BE2C (cell line): ENCODE results near the gene SNX13.

Experiments used
- DNase-seq: peaks from one replicate; pipeline ENCODE4 v3.0.0-alpha.2; 2020
- H3K27me3 ChIP-seq: fragments of 250-450 bp; sonication (Bioruptor Pico); 2 replicates; pipeline ENCODE4 v1.5.1; 2020; ENCODE audit warnings: mild to moderate bottlenecking
- H3K36me3 ChIP-seq: fragments of 250-450 bp; sonication (Bioruptor Pico); 2 replicates; pipeline ENCODE4 v1.5.1; 2020; ENCODE audit warnings: mild to moderate bottlenecking
- H3K4me1 ChIP-seq: fragments of 250-450 bp; sonication (Bioruptor Pico); 2 replicates; pipeline ENCODE4 v1.5.1; 2020
- H3K4me3 ChIP-seq: 2 replicates; pipeline ENCODE4 v1.5.1; 2011; ENCODE audit warnings: low read depth, low read length
- H3K9me3 ChIP-seq: fragments of 250-450 bp; sonication (Bioruptor Pico); 2 replicates; pipeline ENCODE4 v1.5.1; 2020
- TF ChIP-seq, protein P1 (sequence below): IDR thresholded peaks from 2 replicates; pipeline ENCODE4 v1.5.1; 2012; ENCODE audit warnings: mild to moderate bottlenecking, low read depth, low read length

The SNX13 gene

GRCh38 chr7:17985473-17986239 is 45.4 kb upstream of the SNX13 start:
- TF ChIP-seq, protein P1, sequence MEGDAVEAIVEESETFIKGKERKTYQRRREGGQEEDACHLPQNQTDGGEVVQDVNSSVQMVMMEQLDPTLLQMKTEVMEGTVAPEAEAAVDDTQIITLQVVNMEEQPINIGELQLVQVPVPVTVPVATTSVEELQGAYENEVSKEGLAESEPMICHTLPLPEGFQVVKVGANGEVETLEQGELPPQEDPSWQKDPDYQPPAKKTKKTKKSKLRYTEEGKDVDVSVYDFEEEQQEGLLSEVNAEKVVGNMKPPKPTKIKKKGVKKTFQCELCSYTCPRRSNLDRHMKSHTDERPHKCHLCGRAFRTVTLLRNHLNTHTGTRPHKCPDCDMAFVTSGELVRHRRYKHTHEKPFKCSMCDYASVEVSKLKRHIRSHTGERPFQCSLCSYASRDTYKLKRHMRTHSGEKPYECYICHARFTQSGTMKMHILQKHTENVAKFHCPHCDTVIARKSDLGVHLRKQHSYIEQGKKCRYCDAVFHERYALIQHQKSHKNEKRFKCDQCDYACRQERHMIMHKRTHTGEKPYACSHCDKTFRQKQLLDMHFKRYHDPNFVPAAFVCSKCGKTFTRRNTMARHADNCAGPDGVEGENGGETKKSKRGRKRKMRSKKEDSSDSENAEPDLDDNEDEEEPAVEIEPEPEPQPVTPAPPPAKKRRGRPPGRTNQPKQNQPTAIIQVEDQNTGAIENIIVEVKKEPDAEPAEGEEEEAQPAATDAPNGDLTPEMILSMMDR = no peak
- Histone ChIP-seq H3K9me3 (no peaks in the 10 kb centered on the region), H3K36me3 (no peaks in the 10 kb centered on the region), H3K4me1 (no peaks in the 10 kb centered on the region), H3K4me3 (no peak overlapping the region), H3K27me3 (peaks cover 6% of the 10 kb centered on the region; the same call in 1 of the 2 replicates)
- DNase-seq = no peak

DNA sequence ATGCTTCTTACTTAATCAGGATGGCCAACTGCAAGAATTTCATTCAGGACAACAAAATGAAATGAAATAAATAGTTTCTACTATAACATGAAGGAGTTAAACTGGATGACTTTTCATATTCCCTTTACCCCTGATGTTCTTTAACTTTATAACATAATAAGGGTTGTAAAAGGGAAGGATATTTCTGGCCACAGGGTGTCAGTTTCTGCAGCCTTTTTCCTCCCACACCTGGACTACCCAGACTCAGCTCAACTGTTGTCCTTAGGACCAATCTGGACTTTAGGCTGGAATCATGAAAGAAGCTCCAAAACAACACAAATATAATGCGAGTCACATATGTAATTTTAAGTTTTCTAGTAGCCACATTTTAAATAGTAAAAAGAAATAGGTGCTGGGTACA is 44.0 kb upstream of the SNX13 start:
- no peaks in the 10 kb centered on the region for H3K9me3 ChIP-seq
- H3K4me1 ChIP-seq = no peaks in the 10 kb centered on the region
- H3K27me3 ChIP-seq = peaks cover 6% of the 10 kb centered on the region; the same call in 1 of the 2 replicates
- no peak for DNase-seq
- H3K36me3 ChIP-seq = no peaks in the 10 kb centered on the region
- no peak overlapping the region for H3K4me3 ChIP-seq
- TF ChIP-seq, protein P1 = no peak

DNA sequence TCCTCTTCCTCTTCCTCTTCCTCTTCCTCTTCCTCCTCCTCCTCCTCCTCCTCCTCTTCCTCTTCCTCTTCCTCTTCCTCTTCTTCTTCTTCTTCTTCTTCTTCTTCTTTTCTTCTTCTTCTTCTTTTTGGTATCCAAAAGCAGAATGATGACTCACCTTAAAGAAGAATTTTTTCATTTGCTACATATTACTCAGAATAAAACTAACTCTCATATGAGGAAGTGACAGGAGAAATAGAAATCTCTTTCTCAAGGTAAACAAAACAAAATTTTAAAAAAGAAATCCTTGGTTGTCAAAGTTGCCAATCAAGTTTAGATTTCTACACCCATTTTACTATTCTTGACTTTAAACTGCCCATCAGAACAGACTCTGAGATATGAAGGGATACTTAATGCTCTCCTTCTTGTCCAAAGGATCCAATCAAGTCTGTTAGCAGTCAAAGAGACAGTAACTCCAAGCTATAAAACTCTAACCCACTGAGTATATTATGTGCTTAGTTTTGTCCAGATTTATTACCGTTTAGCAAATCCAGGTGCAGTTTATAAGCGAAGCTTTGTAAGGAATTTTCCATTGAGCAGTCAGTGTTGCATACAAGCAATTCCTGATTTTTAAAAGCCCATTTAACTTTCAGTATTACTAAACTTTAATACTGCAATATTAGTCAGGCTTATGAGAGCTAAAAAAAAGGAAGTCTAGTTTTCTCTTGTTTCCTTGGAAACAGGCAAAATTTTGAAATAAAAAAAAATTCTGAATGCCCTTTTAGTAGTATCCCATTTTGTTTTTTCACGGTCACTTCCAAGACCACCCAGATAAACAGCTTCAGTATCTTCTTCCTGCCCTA is 43.1 kb upstream of the SNX13 start:
- H3K36me3 ChIP-seq = no peaks in the 10 kb centered on the region
- H3K9me3 ChIP-seq = no peaks in the 10 kb centered on the region
- no peak overlapping the region for H3K4me3 ChIP-seq
- TF ChIP-seq, protein P1 = no peak
- H3K4me1 ChIP-seq = no peaks in the 10 kb centered on the region
- H3K27me3 ChIP-seq = peaks cover 6% of the 10 kb centered on the region; the same call in 1 of the 2 replicates
- no peak for DNase-seq

- H3K27me3 ChIP-seq = peaks cover 2% of the 10 kb centered on the region; the same call in 1 of the 2 replicates
- H3K9me3 ChIP-seq = no peaks in the 10 kb centered on the region
- H3K36me3 ChIP-seq = no peaks in the 10 kb centered on the region
- DNase-seq = no peak
- H3K4me3 ChIP-seq = no peak overlapping the region
- no peaks in the 10 kb centered on the region for H3K4me1 ChIP-seq
- TF ChIP-seq, protein P1 = no peak
Measured at GRCh38 chr7:17976952-17977351, 36.7 kb upstream of the SNX13 start.

- Histone ChIP-seq H3K4me3 (no peak overlapping the region), H3K36me3 (no peaks in the 10 kb centered on the region), H3K4me1 (no peaks in the 10 kb centered on the region), H3K9me3 (no peaks in the 10 kb centered on the region), H3K27me3 (no peaks in the 10 kb centered on the region)
- DNase-seq = no peak
- TF ChIP-seq, protein P1 = no peak
Measured at GRCh38 chr7:17971411-17971810, 31.1 kb upstream of the SNX13 start.
